Measurements from ENCODE around the gene MRPL23. TPM values are rescaled to one million over a fixed set of nuclear protein-coding genes. Genes with fewer than 3 reads are reported as not detected.

Gene MRPL23
- total RNA-seq, 2 experiments from 2014 or later, result 77.5 to 106 TPM

GRCh38 chr11:1987024-1987423 lies 39.9 kb downstream of the MRPL23 start:
- DNase-seq, result no peak
- no peak overlapping the region for H3K4me3 Mint-ChIP-seq
- no peaks in the 10 kb centered on the region for H3K27me3 Mint-ChIP-seq
- ChIA-PET CTCF (interaction anchor here (0.7 to 1.2 kb wide), 3 partner anchors 10 to 293 kb away, joined by 3 read pairs; no protein-coding TSS in a partner anchor), POLR2A (no interaction called here)
- H3K36me3 Mint-ChIP-seq (ENCODE audit: low read depth), result no peaks in the 10 kb centered on the region
- no peak overlapping the region for H3K27ac Mint-ChIP-seq
- no peaks in the 10 kb centered on the region for H3K9me3 Mint-ChIP-seq
- no peaks in the 10 kb centered on the region for H3K4me1 Mint-ChIP-seq

- H3K9me3 Mint-ChIP-seq, result no peaks in the 10 kb centered on the region
- ChIA-PET CTCF (no interaction called here), POLR2A (no interaction called here)
- no peak overlapping the region for H3K4me3 Mint-ChIP-seq
- H3K36me3 Mint-ChIP-seq (ENCODE audit: low read depth), result no peaks in the 10 kb centered on the region
- DNase-seq, result no peak
- no peaks in the 10 kb centered on the region for H3K27me3 Mint-ChIP-seq
- H3K27ac Mint-ChIP-seq, result no peak overlapping the region
- H3K4me1 Mint-ChIP-seq, result no peaks in the 10 kb centered on the region
These were observed 41.0 kb downstream of the MRPL23 start for GRCh38 chr11:1988174-1988573.

DNA sequence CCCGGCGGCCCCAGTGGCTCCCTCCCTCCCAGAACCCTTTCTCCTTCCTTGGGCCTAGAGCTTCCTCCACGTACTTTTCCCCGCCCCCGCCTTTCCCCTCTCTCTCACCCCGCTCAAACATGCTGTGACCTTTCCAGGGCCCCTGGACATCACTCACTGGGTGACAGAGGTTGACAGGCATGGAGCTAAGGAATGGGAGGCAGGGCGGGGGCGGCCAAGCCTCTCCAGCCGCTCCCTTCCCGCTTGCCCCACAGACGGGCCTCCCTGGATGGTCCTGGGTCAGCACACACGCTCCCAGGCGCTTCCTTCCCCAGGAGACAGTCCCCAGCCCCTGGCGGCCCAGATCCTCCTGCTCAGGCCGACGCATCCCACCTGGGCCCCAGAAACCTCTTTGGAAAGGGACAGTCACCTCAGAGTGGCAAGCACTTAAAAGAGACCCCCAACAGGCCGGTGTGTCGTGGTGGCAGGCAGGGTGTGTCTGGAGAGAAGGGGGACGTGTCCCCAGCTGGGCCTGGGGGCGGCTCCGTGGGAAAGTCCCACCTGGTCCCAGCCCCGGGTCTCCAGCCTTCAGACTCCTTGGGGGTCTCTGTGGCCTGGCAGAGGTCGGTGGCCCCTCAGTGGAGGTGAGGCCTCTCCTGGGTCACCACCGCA lies 41.7 kb downstream of the MRPL23 start:
- no peak for DNase-seq
- H3K4me1 Mint-ChIP-seq, result no peaks in the 10 kb centered on the region
- H3K9me3 Mint-ChIP-seq, result no peaks in the 10 kb centered on the region
- no peak overlapping the region for H3K4me3 Mint-ChIP-seq
- no peaks in the 10 kb centered on the region for H3K36me3 Mint-ChIP-seq (ENCODE audit: low read depth)
- H3K27me3 Mint-ChIP-seq, result no peaks in the 10 kb centered on the region
- POLR2A ChIA-PET, result no interaction called here
- no peak overlapping the region for H3K27ac Mint-ChIP-seq
- CTCF ChIA-PET, result no interaction called here

DNA sequence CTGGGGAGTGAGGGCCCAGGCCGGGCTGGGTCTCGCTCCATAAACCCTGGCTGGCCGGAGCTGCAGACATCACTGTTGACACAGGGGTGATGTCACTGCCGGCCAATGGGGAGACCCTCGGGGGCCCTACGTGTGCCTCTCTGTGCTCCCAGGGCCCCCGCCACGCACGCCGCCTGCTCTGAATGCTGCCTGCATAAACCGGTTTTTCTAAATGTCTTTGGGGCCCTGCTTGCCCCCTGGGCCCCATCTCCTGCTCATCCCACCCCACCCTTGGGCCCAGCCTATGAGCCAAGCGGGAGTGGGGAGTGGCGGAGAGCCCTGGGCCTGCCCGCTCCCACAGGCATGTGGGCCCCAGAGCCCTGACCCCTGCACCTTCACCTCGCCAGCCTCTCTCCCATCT lies 42.8 kb downstream of the MRPL23 start:
- ChIA-PET POLR2A (no interaction called here), CTCF (no interaction called here)
- no peak overlapping the region for H3K27ac Mint-ChIP-seq
- no peaks in the 10 kb centered on the region for H3K4me1 Mint-ChIP-seq
- no peaks in the 10 kb centered on the region for H3K9me3 Mint-ChIP-seq
- H3K27me3 Mint-ChIP-seq, result no peaks in the 10 kb centered on the region
- H3K4me3 Mint-ChIP-seq, result no peak overlapping the region
- H3K36me3 Mint-ChIP-seq (ENCODE audit: low read depth), result no peaks in the 10 kb centered on the region
- DNase-seq, result no peak

GRCh38 chr11:1990872-1991578 lies 43.9 kb downstream of the MRPL23 start:
- Mint-ChIP-seq H3K4me3 (no peak overlapping the region), H3K27me3 (no peaks in the 10 kb centered on the region), H3K9me3 (no peaks in the 10 kb centered on the region), H3K27ac (no peak overlapping the region), H3K36me3 (ENCODE audit: low read depth) (no peaks in the 10 kb centered on the region), H3K4me1 (no peaks in the 10 kb centered on the region)
- no peak for DNase-seq
- ChIA-PET POLR2A (no interaction called here), CTCF (interaction anchor here (1.2 kb wide), 1 partner anchor 77 kb away, joined by 3 read pairs; no protein-coding TSS in a partner anchor)

DNA sequence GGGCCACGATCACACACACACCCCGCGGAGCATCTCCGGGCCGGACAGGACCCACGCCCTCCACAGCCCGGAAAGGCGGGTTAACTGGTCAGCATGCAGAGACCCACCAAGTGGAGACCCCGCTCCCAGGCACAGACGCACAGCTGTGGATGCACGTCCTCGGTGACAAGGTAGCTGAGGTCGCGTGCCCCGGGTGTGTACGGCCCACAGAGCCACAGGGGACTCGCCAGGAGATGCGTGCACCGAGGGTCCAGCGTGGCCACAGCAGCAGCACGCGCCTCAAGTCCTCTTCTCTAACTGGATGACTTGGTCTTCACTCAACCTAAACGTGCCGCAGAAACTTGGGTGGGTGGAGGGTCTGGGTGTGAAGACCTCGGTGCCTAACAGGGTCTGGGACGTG lies 45.0 kb downstream of the MRPL23 start:
- H3K4me3 Mint-ChIP-seq, result no peak overlapping the region
- ChIA-PET CTCF (interaction anchor here (1.2 kb wide), 2 partner anchors 76 to 159 kb away, joined by 3 read pairs; no protein-coding TSS in a partner anchor), POLR2A (no interaction called here)
- no peaks in the 10 kb centered on the region for H3K4me1 Mint-ChIP-seq
- DNase-seq, result no peak
- no peaks in the 10 kb centered on the region for H3K9me3 Mint-ChIP-seq
- H3K27me3 Mint-ChIP-seq, result no peaks in the 10 kb centered on the region
- no peak overlapping the region for H3K27ac Mint-ChIP-seq
- H3K36me3 Mint-ChIP-seq (ENCODE audit: low read depth), result no peaks in the 10 kb centered on the region

DNA sequence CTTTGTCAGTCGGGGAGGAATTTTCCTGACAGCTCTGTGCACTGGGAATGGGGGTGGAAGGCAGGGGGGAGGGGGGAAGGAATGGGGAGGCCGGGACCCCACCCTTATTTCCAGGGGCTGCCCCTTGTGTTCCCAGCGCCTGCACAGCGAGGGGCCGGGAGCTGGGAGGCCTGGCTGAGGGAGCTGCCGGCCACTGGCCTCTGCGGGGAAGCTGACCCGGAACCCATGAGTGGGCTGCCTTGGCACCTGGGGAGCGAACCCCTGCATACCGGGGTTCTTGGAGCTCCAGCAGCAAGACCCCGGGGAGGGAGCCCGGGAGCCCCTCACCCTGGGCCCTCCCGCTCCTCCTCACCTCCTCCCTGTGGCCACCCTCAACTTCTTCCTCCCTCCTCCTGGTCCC lies 47.0 kb downstream of the MRPL23 start:
- no peaks in the 10 kb centered on the region for H3K36me3 Mint-ChIP-seq (ENCODE audit: low read depth)
- no peaks in the 10 kb centered on the region for H3K4me1 Mint-ChIP-seq
- no peaks in the 10 kb centered on the region for H3K27me3 Mint-ChIP-seq

GRCh38 chr11:1997755-1998154 lies 50.6 kb downstream of the MRPL23 start, which contains the start of gene H19:
Gene H19 (minus strand): TSS chr11:1997842.
- Mint-ChIP-seq H3K9me3 (no peaks in the 10 kb centered on the region), H3K27ac (no peak within 1 kb of the TSS), H3K4me1 (no peaks in the 10 kb centered on the region), H3K36me3 (ENCODE audit: low read depth) (no peaks in the 10 kb centered on the region), H3K27me3 (no peaks in the 10 kb centered on the region), H3K4me3 (no peak within 1 kb of the TSS)
- DNase-seq, result no peak
- CTCF ChIA-PET, result interaction anchor here (1.4 kb wide), 1 partner anchor 304 kb away, joined by 8 read pairs; no protein-coding TSS in a partner anchor
- POLR2A ChIA-PET, result no interaction called here

More for the DNA sequence above, 47.0 kb downstream of the MRPL23 start:
- CTCF ChIA-PET, result no interaction called here
- no peak overlapping the region for H3K4me3 Mint-ChIP-seq
- no peak for DNase-seq
- POLR2A ChIA-PET, result no interaction called here
- H3K27ac Mint-ChIP-seq, result no peak overlapping the region
- H3K9me3 Mint-ChIP-seq, result no peaks in the 10 kb centered on the region

- ChIA-PET POLR2A (no interaction called here), CTCF (interaction anchor here (1.4 kb wide), 1 partner anchor 304 kb away, joined by 8 read pairs; no protein-coding TSS in a partner anchor)
- no peak for DNase-seq
- Mint-ChIP-seq H3K4me3 (no peak overlapping the region), H3K9me3 (no peaks in the 10 kb centered on the region), H3K27me3 (no peaks in the 10 kb centered on the region), H3K27ac (no peak overlapping the region), H3K4me1 (no peaks in the 10 kb centered on the region), H3K36me3 (ENCODE audit: low read depth) (no peaks in the 10 kb centered on the region)
These were observed 51.2 kb downstream of the MRPL23 start for GRCh38 chr11:1998290-1998689.

DNA sequence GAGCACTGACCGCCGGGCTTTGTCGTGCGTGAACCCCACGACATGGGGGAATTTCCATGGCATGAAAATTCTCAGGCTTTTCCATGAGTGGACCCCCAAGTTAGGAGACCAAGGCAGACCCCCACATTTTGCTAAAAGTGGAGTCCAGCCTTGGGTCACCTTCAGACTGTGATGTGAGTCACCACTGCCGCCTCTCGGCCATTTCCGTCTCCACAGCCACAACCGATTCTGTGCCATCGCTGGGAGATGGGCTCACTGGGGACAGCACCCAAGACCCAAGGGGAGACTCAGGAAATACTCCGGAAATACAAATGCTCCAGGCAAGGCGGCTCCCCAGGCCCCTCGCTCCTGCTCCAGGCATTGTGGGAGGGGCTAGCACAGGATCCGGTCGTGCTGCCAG lies 51.7 kb downstream of the MRPL23 start:
- H3K36me3 Mint-ChIP-seq (ENCODE audit: low read depth), result no peaks in the 10 kb centered on the region
- no peaks in the 10 kb centered on the region for H3K27me3 Mint-ChIP-seq
- H3K4me3 Mint-ChIP-seq, result no peak overlapping the region
- ChIA-PET CTCF (interaction anchor here (4.8 kb wide), 1 partner anchor 306 kb away, joined by 51 read pairs; no protein-coding TSS in a partner anchor), POLR2A (no interaction called here)
- H3K4me1 Mint-ChIP-seq, result no peaks in the 10 kb centered on the region
- H3K27ac Mint-ChIP-seq, result no peak overlapping the region
- no peak for DNase-seq
- H3K9me3 Mint-ChIP-seq, result no peaks in the 10 kb centered on the region

DNA sequence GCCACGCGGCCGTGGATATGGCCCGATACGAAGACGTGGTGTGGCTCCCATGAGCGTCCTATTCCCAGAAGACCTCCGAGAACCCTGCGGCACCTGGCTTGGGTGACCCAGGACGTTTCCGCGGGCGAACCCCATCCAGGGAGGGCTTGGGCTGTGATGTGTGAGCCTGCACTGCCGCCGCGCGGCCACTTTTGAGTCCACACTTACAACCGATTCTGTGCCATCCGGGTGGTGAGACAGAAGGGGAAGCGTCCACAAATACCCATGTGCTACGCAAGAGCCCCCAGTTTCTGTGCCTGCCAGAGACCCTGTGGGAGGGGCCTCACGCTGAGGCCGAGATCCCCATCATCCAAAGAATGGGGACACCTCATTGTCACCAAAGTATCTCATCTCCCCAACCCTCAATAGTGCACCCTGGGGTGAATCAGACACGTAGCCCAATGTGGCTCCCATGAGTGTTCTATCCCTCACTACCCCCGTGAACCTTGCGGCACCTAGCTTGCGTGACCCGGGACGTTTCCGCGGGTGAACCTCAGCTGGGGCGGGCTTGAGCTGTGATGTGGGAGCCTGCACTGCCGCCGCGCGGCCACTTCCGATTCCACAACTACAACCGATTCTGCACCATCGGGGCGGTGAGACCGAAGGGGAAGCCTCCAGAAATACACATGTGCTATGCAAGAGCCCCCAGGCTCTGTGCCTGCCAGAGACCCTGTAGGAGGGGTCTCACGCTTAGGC lies 55.1 kb downstream of the MRPL23 start:
- Mint-ChIP-seq H3K4me3 (no peak overlapping the region), H3K27ac (no peak overlapping the region), H3K4me1 (no peaks in the 10 kb centered on the region), H3K36me3 (ENCODE audit: low read depth) (no peaks in the 10 kb centered on the region), H3K9me3 (no peaks in the 10 kb centered on the region), H3K27me3 (no peaks in the 10 kb centered on the region)
- CTCF ChIA-PET, result interaction anchor here (0.6 to 4.8 kb wide), 15 partner anchors 12 to 1433 kb away, joined by 3 to 51 read pairs (median 4); partner anchors contain the start of gene SYT8
- DNase-seq, result no peak
- POLR2A ChIA-PET, result no interaction called here

DNA sequence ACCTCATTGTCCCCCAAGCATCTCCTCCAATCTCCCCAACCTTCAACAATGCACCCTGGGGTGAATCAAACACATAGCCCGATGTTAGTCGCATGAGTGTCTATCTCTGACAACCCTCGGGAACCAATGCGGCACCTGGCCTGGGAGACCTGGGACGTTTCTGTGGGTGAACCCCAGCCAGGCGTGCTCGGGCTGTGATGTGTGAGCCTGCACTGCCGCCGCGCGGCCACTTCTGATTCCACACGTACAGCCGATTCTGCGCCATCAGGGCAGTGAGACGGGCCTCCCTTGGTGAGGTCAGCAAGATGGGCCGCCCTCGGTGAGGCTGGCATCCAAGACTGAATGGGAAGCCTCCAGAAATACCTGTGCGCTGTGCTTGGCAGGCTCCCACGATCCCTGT lies 55.7 kb downstream of the MRPL23 start:
- ChIA-PET POLR2A (no interaction called here), CTCF (interaction anchor here (0.6 to 4.8 kb wide), 9 partner anchors 48 to 1434 kb away, joined by 3 to 51 read pairs (median 4); partner anchors contain the start of gene SYT8)
- no peaks in the 10 kb centered on the region for H3K27me3 Mint-ChIP-seq
- H3K4me3 Mint-ChIP-seq, result no peak overlapping the region
- no peaks in the 10 kb centered on the region for H3K36me3 Mint-ChIP-seq (ENCODE audit: low read depth)
- DNase-seq, result no peak
- H3K4me1 Mint-ChIP-seq, result no peaks in the 10 kb centered on the region
- no peaks in the 10 kb centered on the region for H3K9me3 Mint-ChIP-seq
- no peak overlapping the region for H3K27ac Mint-ChIP-seq

- Mint-ChIP-seq H3K27ac (no peak overlapping the region), H3K4me3 (no peak overlapping the region), H3K27me3 (no peaks in the 10 kb centered on the region), H3K36me3 (ENCODE audit: low read depth) (no peaks in the 10 kb centered on the region), H3K9me3 (no peaks in the 10 kb centered on the region), H3K4me1 (no peaks in the 10 kb centered on the region)
- CTCF ChIA-PET, result no interaction called here
- no peak for DNase-seq
- POLR2A ChIA-PET, result no interaction called here
These were observed 57.3 kb downstream of the MRPL23 start for GRCh38 chr11:2004466-2004865.
